ENCODE data around the gene MEIOC. TPM values are rescaled to one million over a fixed set of nuclear protein-coding genes. Genes with fewer than 3 reads are reported as not detected.

MEIOC gene
- total and polyA plus RNA-seq, 2 of the 8 experiments (the other 6 are each of a cell fraction or from before 2014, with no cell fraction given) = 4.2 to 4.8 TPM

DNA sequence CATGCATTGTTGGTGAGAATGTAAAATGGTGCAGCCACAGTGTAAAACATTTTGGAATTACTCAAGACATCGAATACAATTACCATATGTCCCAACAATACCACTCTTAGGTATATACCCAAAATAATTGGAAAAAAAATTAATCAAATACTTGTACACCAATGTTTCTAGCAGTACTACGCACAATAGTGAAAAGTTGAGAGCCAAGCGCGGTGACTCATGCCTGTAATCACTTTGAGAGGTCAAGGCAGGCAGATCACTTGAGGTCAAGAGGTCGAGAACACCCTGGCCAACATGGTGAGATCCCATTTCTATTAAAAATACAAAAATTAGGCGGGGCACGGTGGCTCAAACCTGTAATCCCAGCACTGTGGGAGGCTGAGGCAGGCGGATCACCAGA lies 3.5 kb upstream of the MEIOC start (continued):
- TF ChIP-seq, protein P1, sequence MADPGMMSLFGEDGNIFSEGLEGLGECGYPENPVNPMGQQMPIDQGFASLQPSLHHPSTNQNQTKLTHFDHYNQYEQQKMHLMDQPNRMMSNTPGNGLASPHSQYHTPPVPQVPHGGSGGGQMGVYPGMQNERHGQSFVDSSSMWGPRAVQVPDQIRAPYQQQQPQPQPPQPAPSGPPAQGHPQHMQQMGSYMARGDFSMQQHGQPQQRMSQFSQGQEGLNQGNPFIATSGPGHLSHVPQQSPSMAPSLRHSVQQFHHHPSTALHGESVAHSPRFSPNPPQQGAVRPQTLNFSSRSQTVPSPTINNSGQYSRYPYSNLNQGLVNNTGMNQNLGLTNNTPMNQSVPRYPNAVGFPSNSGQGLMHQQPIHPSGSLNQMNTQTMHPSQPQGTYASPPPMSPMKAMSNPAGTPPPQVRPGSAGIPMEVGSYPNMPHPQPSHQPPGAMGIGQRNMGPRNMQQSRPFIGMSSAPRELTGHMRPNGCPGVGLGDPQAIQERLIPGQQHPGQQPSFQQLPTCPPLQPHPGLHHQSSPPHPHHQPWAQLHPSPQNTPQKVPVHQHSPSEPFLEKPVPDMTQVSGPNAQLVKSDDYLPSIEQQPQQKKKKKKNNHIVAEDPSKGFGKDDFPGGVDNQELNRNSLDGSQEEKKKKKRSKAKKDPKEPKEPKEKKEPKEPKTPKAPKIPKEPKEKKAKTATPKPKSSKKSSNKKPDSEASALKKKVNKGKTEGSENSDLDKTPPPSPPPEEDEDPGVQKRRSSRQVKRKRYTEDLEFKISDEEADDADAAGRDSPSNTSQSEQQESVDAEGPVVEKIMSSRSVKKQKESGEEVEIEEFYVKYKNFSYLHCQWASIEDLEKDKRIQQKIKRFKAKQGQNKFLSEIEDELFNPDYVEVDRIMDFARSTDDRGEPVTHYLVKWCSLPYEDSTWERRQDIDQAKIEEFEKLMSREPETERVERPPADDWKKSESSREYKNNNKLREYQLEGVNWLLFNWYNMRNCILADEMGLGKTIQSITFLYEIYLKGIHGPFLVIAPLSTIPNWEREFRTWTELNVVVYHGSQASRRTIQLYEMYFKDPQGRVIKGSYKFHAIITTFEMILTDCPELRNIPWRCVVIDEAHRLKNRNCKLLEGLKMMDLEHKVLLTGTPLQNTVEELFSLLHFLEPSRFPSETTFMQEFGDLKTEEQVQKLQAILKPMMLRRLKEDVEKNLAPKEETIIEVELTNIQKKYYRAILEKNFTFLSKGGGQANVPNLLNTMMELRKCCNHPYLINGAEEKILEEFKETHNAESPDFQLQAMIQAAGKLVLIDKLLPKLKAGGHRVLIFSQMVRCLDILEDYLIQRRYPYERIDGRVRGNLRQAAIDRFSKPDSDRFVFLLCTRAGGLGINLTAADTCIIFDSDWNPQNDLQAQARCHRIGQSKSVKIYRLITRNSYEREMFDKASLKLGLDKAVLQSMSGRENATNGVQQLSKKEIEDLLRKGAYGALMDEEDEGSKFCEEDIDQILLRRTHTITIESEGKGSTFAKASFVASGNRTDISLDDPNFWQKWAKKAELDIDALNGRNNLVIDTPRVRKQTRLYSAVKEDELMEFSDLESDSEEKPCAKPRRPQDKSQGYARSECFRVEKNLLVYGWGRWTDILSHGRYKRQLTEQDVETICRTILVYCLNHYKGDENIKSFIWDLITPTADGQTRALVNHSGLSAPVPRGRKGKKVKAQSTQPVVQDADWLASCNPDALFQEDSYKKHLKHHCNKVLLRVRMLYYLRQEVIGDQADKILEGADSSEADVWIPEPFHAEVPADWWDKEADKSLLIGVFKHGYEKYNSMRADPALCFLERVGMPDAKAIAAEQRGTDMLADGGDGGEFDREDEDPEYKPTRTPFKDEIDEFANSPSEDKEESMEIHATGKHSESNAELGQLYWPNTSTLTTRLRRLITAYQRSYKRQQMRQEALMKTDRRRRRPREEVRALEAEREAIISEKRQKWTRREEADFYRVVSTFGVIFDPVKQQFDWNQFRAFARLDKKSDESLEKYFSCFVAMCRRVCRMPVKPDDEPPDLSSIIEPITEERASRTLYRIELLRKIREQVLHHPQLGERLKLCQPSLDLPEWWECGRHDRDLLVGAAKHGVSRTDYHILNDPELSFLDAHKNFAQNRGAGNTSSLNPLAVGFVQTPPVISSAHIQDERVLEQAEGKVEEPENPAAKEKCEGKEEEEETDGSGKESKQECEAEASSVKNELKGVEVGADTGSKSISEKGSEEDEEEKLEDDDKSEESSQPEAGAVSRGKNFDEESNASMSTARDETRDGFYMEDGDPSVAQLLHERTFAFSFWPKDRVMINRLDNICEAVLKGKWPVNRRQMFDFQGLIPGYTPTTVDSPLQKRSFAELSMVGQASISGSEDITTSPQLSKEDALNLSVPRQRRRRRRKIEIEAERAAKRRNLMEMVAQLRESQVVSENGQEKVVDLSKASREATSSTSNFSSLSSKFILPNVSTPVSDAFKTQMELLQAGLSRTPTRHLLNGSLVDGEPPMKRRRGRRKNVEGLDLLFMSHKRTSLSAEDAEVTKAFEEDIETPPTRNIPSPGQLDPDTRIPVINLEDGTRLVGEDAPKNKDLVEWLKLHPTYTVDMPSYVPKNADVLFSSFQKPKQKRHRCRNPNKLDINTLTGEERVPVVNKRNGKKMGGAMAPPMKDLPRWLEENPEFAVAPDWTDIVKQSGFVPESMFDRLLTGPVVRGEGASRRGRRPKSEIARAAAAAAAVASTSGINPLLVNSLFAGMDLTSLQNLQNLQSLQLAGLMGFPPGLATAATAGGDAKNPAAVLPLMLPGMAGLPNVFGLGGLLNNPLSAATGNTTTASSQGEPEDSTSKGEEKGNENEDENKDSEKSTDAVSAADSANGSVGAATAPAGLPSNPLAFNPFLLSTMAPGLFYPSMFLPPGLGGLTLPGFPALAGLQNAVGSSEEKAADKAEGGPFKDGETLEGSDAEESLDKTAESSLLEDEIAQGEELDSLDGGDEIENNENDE (IDR thresholded peaks at IDR 0.05; ENCODE audit: insufficient replicate concordance, low read length) = no peak
- TF ChIP-seq CHD1 (IDR thresholded peaks at IDR 0.05; ENCODE audit: low read depth, low read length) = no peak
- TF ChIP-seq GABPA (IDR thresholded peaks at IDR 0.05; ENCODE audit: borderline replicate concordance, insufficient read depth, low read length) = no peak
- no peak for TF ChIP-seq ZNF274 (IDR thresholded peaks at IDR 0.05; ENCODE audit: borderline replicate concordance, extremely low read depth, low read length)

Measured in H1 (cell line).